K562 (cell line): ENCODE data around the gene CCDC186. TPM values are rescaled to one million over a fixed set of nuclear protein-coding genes. Genes with fewer than 3 reads are reported as not detected.

Source experiments
- ATAC-seq: fragments of 200-7000 bp; cut with Tn5 transposase; 3 replicates; pipeline ENCODE4 v1.9.1; 2020; ENCODE audit warnings: moderate library complexity
- BruUV-seq: library from RNA; stranded (reverse); fragments of 400-500 nt; replicated peaks from 2 replicates; lab custom pipeline; 2021; lab: Mats Ljungman, UMichigan
- CTCF ChIA-PET: fragments of 300-600 bp; formaldehyde crosslinking; extraction: SDS; loops from one replicate; lab custom pipeline; 2021; ENCODE audit warnings: low intra/inter-chr PET ratio; lab: Yijun Ruan, JAX
- POLR2A ChIA-PET: fragments of 300-600, 350-650 bp; sonication (Branson Sonifier 250); formaldehyde crosslinking; extraction: SDS; loops from one replicate; lab custom pipeline; 2021; ENCODE audit warnings: antibody characterized with exemption, inconsistent platforms; lab: Yijun Ruan, JAX
- DNase-seq, 4 experiments: peaks; one replicate each; pipeline versions ENCODE4 v3.0.0 to v3.0.0-alpha.2; 2011 to 2018; ENCODE audit warnings: low spot score in 3 of 4, mixed read lengths in 3 of 4; ENCODE audit errors: extremely low read depth in 1 of 4
- FAIRE-seq: peaks from 2 replicates; lab custom pipeline; 2011; peaks lifted over from hg19 to GRCh38; lab: Jason Lieb, UNC
- H2AFZ ChIP-seq: 2 replicates; pipeline ENCODE4 v1.6.0; 2011; ENCODE audit warnings: low read depth, low read length, control low read depth, inconsistent platforms
- H3K27ac ChIP-seq: fragments of 200-600 bp; 3 replicates; pipeline ENCODE4 v1.8.0; 2011; ENCODE audit warnings: low read depth, mild to moderate bottlenecking, control low read depth, inconsistent platforms, low read length, moderate library complexity, mixed read lengths; ENCODE audit errors: extremely low read depth
- H3K27me3 ChIP-seq, 2 experiments: fragments of 300-600 bp in 1 of 2; 2 replicates in 1 of 2; 3 replicates in 1 of 2; pipeline versions ENCODE4 v1.6.0 to v1.8.0; 2011; ENCODE audit warnings: inconsistent platforms in 2 of 2, low read length in 2 of 2, mild to moderate bottlenecking in 1 of 2, mixed read lengths in 1 of 2, moderate library complexity in 1 of 2; ENCODE audit not compliant: control insufficient read depth in 2 of 2, insufficient read depth in 2 of 2
- H3K36me3 ChIP-seq: fragments of 300-600 bp; 3 replicates; pipeline ENCODE4 v1.8.0; 2011; ENCODE audit warnings: mild to moderate bottlenecking, low read length, inconsistent platforms; ENCODE audit not compliant: control insufficient read depth, insufficient read depth
- H3K4me1 ChIP-seq, 2 experiments: fragments of 200-600 bp in 1 of 2; replicated peaks in 1 of 2; 2 replicates in 1 of 2; 3 replicates in 1 of 2; pipeline versions ENCODE4 v1.5.1 to v1.8.0; 2011; ENCODE audit warnings: inconsistent platforms in 2 of 2, low read length in 2 of 2, mild to moderate bottlenecking in 1 of 2, mixed read lengths in 1 of 2, moderate library complexity in 1 of 2; ENCODE audit not compliant: control insufficient read depth in 2 of 2, insufficient read depth in 2 of 2
- H3K4me2 ChIP-seq: 2 replicates; pipeline ENCODE4 v1.6.1; 2011; ENCODE audit warnings: low read length, control low read depth, inconsistent platforms, mixed read lengths; ENCODE audit not compliant: insufficient read depth
- H3K4me3 ChIP-seq: fragments of 200-600 bp; sonication (generic), shearing (Covaris generic); 2 replicates; pipeline ENCODE4 v1.5.1; 2016; ENCODE audit warnings: control low read depth, inconsistent platforms
- H3K79me2 ChIP-seq: fragments of 200-600 bp; 3 replicates; pipeline ENCODE4 v1.8.0; 2011; ENCODE audit warnings: low read length, inconsistent platforms; ENCODE audit not compliant: control insufficient read depth, insufficient read depth
- H3K9ac ChIP-seq, 2 experiments: 2 replicates each; pipeline versions ENCODE4 v1.6.0 to v1.6.1; 2011; ENCODE audit warnings: low read depth in 2 of 2, low read length in 2 of 2, control low read depth in 1 of 2, inconsistent platforms in 1 of 2, mild to moderate bottlenecking in 1 of 2, mixed read lengths in 1 of 2; ENCODE audit not compliant: insufficient read depth in 1 of 2
- H3K9me1 ChIP-seq: one replicate; pipeline ENCODE4 v1.6.0; 2011; ENCODE audit warnings: inconsistent platforms, mild to moderate bottlenecking, low read length, moderate library complexity; ENCODE audit not compliant: control insufficient read depth, insufficient read depth
- H3K9me3 ChIP-seq: replicated peaks from 2 replicates; pipeline ENCODE4 v1.5.1; 2011; ENCODE audit warnings: low read depth, low read length, inconsistent platforms; ENCODE audit not compliant: control insufficient read depth, insufficient read depth
- H4K20me1 ChIP-seq: replicated peaks from 2 replicates; pipeline ENCODE4 v1.6.1; 2011; ENCODE audit warnings: low read length, inconsistent platforms, mixed read lengths; ENCODE audit not compliant: control insufficient read depth, insufficient read depth
- E2F4 ChIP-seq: sonication (generic); formaldehyde crosslinking; IDR thresholded peaks from 2 replicates; pipeline ENCODE4 v1.8.0; 2022; ENCODE audit warnings: mild to moderate bottlenecking, low read depth, missing genetic modification reagents
- HNRNPUL1 ChIP-seq: fragments of 200-400 bp; formaldehyde crosslinking; IDR thresholded peaks from 2 replicates; pipeline ENCODE4 v1.6.1; 2017; ENCODE audit warnings: low read length
- LCOR ChIP-seq: sonication (generic); formaldehyde crosslinking; IDR thresholded peaks from 2 replicates; pipeline ENCODE4 v1.8.0; 2022; ENCODE audit warnings: mild to moderate bottlenecking, missing genetic modification reagents
- RUNX1 ChIP-seq: sonication (generic); IDR thresholded peaks from 2 replicates; pipeline ENCODE4 v1.6.1; 2016; ENCODE audit warnings: antibody characterized with exemption, low read depth
- SPI1 ChIP-seq: IDR thresholded peaks from 2 replicates; pipeline ENCODE4 v1.6.1; 2011; ENCODE audit warnings: low read depth, low read length, control low read depth, borderline replicate concordance
- ZNF12 ChIP-seq: sonication (generic); formaldehyde crosslinking; IDR thresholded peaks from 2 replicates; pipeline ENCODE4 v1.4.0; 2020; ENCODE audit warnings: mild to moderate bottlenecking, missing genetic modification reagents
- WGBS: fragments of 100-300 bp; shearing (Covaris generic); methylation state at CpG from one replicate; pipeline ENCODE4 v1.1.6; 2016; ENCODE audit warnings: low coverage, mixed read lengths; ENCODE audit not compliant: insufficient coverage; ENCODE audit errors: missing lambda C conversion rate; 5-methylcytosine and 5-hydroxymethylcytosine counted together
- in situ Hi-C: fragments of 300-500 bp; cut with MboI; formaldehyde crosslinking; loops from 4 replicates; pipeline ENCODE4 v1.15.0; 2018; ENCODE audit warnings: inconsistent platforms, mixed read lengths
- intact Hi-C: fragments of 100-400 bp; cut with micrococcal nuclease; formaldehyde crosslinking; loops from 2 replicates; pipeline ENCODE4 v1.14.2; 2022
- polyA plus RNA-seq, 8 experiments: library from polyadenylated mRNA; depleted of rRNA in 4 of 8; stranded (reverse) in 5 of 8; unstranded in 3 of 8; fragments of >200 nt; fragmentation: Nextera tagmentation in 2 of 8; fragmentation: Illumina TruSeq in 1 of 8; extraction: Ambion mirVana in 2 of 8; extraction: Trizol in 1 of 8; gene quantifications; 2 replicates each; pipeline versions ENCODE4 v1.2.1 to v1.2.3, GENCODE V29; 2011 to 2014; ENCODE audit warnings: inconsistent platforms in 1 of 8, missing spikeins in 1 of 8
- total RNA-seq, 7 experiments: library from RNA; depleted of rRNA in 6 of 7; stranded (reverse); fragments of >200 nt in 6 of 7; fragmentation: Illumina TruSeq in 2 of 7; extraction: Trizol in 2 of 7; gene quantifications; 2 replicates each; pipeline versions ENCODE4 v1.2.1 to v1.2.3, GENCODE V29; 2011 to 2021; ENCODE audit warnings: low replicate concordance in 1 of 7

CCDC186 gene
- total and polyA plus RNA-seq, 9 of the 15 experiments (the other 6 are each of a cell fraction or from before 2014, with no cell fraction given) = 2.0 to 7.5 (median 4.7) TPM

GRCh38 chr10:114206902-114207301 is 32.9 kb upstream of the CCDC186 start:
- Histone ChIP-seq H3K4me3 (no peak overlapping the region), H4K20me1 (no peaks in the 10 kb centered on the region), H3K9me1 (no peaks in the 10 kb centered on the region), H3K27me3 (no peaks in the 10 kb centered on the region)
- in situ Hi-C loops (no loop called here), intact Hi-C loops (no loop called here)
- CTCF ChIA-PET = no interaction called here
- no peak for TF ChIP-seq HNRNPUL1
- no peak for TF ChIP-seq LCOR (CRISPR knock-in tag)
- no peak for TF ChIP-seq ZNF12 (CRISPR knock-in tag)
- no peak for TF ChIP-seq E2F4 (CRISPR knock-in tag)
- no peak for TF ChIP-seq RUNX1
- TF ChIP-seq SPI1 = no peak
- TF ChIP-seq, all 486 proteins: peak for 0
- no peaks in the 10 kb centered on the region for H3K79me2 ChIP-seq
- no peak overlapping the region for H3K27ac ChIP-seq
- no peak for ATAC-seq
- no peaks in the 10 kb centered on the region for H3K4me1 ChIP-seq
- WGBS = 0% methylated on average over 2 of the region's 2 CpGs
- no peak overlapping the region for H2AFZ ChIP-seq
- H3K9ac ChIP-seq = no peak overlapping the region
- DNase-seq = no peak
- H3K4me2 ChIP-seq = no peak overlapping the region
- POLR2A ChIA-PET = no interaction called here
- no peaks in the 10 kb centered on the region for H3K9me3 ChIP-seq
- H3K36me3 ChIP-seq = no peaks in the 10 kb centered on the region
- BruUV-seq = no TSS peak
- FAIRE-seq = no peak
